Measurements from ENCODE around the gene LSAMP. TPM values are rescaled to one million over a fixed set of nuclear protein-coding genes. Genes with fewer than 3 reads are reported as not detected.
A peak's percentile ranks its signal among the peaks of the same experiment; 100 is the strongest.

Gene LSAMP
- total RNA-seq, 1 donor from 2014 or later = 24.6 TPM

DNA sequence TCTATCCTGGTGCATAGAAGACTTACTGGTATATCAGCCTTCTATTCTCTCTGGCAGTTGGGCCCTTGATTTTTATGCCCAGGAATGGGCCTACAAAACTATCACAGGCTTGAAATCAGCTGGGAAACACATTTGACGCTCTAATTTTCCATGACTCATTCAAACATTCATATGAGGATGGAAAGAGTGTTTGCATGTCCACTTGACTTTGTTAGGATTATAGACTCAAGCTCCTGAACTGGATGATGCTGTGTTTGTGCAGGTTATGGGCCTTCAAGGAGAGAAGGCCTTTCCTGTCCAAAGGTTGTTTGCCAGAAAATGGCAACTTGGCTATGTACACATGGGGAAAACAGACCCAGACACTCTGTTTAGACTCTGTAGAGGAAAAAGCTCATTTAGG is 602.1 kb downstream of the LSAMP start:
- no peaks in the 10 kb centered on the region for H3K27me3 ChIP-seq
- H3K9me3 ChIP-seq = no peaks in the 10 kb centered on the region
- no peak overlapping the region for H3K4me3 ChIP-seq
- no peaks in the 10 kb centered on the region for H3K4me1 ChIP-seq
- TF ChIP-seq, protein P1, sequence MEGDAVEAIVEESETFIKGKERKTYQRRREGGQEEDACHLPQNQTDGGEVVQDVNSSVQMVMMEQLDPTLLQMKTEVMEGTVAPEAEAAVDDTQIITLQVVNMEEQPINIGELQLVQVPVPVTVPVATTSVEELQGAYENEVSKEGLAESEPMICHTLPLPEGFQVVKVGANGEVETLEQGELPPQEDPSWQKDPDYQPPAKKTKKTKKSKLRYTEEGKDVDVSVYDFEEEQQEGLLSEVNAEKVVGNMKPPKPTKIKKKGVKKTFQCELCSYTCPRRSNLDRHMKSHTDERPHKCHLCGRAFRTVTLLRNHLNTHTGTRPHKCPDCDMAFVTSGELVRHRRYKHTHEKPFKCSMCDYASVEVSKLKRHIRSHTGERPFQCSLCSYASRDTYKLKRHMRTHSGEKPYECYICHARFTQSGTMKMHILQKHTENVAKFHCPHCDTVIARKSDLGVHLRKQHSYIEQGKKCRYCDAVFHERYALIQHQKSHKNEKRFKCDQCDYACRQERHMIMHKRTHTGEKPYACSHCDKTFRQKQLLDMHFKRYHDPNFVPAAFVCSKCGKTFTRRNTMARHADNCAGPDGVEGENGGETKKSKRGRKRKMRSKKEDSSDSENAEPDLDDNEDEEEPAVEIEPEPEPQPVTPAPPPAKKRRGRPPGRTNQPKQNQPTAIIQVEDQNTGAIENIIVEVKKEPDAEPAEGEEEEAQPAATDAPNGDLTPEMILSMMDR (IDR thresholded peaks at IDR 0.05) = no peak
- ATAC-seq (peak; percentile 83), DNase-seq (no peak)
- intact Hi-C loops (cut with DNase I) = no loop called here
- H3K27ac ChIP-seq = no peak overlapping the region
- H3K36me3 ChIP-seq = no peaks in the 10 kb centered on the region

DNA sequence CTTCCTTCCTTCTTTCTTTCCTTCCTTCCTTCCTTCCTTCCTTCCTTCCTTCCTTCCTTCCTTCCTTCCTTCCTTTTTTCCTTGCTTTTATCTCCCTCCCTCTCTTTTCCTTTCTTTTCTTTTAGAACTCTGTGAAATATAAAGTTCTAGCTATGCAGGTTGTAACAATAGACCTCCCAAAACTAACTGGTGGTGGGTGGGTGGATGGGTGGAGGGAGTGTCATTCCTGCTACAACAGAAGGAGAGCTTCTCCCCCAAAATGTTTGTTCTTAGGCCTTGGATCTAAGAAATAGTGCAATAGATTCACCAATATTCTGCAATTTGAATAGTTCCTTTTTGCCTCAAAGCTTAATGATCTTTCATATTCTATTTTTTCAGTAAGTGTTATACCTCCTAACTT is 606.0 kb downstream of the LSAMP start:
- Histone ChIP-seq H3K9me3 (no peaks in the 10 kb centered on the region), H3K27me3 (no peaks in the 10 kb centered on the region), H3K4me3 (no peak overlapping the region), H3K36me3 (no peaks in the 10 kb centered on the region), H3K27ac (no peak overlapping the region), H3K4me1 (no peaks in the 10 kb centered on the region)
- TF ChIP-seq, protein P1 (IDR thresholded peaks at IDR 0.05) = no peak
- ATAC-seq = no peak
- intact Hi-C loops (cut with DNase I) = no loop called here
- no peak for DNase-seq

DNA sequence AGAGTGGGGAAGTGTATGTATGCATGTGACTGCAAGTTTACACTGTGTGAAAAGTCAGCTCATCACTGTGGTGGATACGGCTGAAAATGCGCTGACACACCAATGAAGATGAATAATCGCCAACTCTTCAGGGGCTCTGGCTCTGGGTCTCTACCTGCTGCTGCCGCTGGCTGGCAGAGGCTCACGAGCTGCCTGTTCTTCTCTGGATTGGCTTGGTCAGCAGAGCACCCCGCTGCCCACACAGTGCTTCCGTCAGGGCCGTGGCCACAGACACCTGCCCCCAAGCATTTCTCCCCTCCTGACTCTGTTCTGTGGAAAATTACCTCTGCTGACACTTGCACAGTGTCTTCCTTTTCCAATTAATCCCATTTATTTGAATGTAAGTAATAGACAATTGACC is 606.5 kb downstream of the LSAMP start:
- Histone ChIP-seq H3K27me3 (no peaks in the 10 kb centered on the region), H3K36me3 (no peaks in the 10 kb centered on the region), H3K4me1 (no peaks in the 10 kb centered on the region), H3K9me3 (no peaks in the 10 kb centered on the region), H3K4me3 (no peak overlapping the region), H3K27ac (no peak overlapping the region)
- intact Hi-C loops (cut with DNase I) = no loop called here
- TF ChIP-seq, protein P1 (IDR thresholded peaks at IDR 0.05) = no peak
- ATAC-seq (no peak), DNase-seq (no peak)

DNA sequence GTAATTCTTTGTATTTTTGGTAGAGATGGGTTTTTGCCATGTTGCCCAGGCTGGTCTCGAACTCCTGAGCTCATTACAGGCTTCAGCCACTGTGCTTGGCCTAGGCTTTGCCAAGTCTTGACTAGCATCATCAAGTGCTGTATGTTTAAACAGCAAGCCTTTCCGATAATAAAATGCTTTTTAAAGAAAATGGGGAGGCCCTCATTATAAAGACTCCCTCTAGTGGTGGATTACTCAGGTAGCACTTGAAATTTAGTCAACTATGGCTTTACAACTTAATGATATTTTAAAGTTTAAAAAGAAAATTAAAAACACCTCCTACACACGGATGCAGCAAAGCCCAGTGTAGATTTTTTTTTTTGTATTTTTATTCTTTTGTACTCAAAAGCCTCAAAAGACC is 608.3 kb downstream of the LSAMP start:
- DNase-seq (no peak), ATAC-seq (no peak)
- Histone ChIP-seq H3K27me3 (no peaks in the 10 kb centered on the region), H3K9me3 (no peaks in the 10 kb centered on the region), H3K4me3 (no peak overlapping the region), H3K27ac (no peak overlapping the region), H3K4me1 (no peaks in the 10 kb centered on the region), H3K36me3 (no peaks in the 10 kb centered on the region)
- intact Hi-C loops (cut with DNase I) = no loop called here
- TF ChIP-seq, protein P1 (IDR thresholded peaks at IDR 0.05) = peak; percentile 58

DNA sequence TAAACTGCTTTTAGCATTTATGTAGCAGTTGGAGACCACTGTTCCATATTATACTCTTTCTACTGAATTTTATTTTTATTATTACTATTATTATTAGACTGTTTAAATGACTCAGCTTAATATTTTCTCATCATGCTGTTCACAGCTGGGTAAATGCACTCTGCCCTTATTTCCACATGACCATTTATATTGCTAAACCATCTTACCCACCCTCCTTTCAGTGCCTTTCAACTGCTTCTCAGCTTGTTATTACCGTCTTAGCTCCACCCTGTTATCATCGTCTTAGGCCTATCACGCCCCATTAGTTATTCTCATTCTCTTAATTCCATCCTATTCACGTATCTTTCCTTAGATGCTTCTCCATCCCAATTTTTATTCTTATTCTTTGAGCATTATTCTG is 609.3 kb downstream of the LSAMP start:
- Histone ChIP-seq H3K4me3 (no peak overlapping the region), H3K27me3 (no peaks in the 10 kb centered on the region), H3K27ac (no peak overlapping the region), H3K4me1 (no peaks in the 10 kb centered on the region), H3K9me3 (no peaks in the 10 kb centered on the region), H3K36me3 (no peaks in the 10 kb centered on the region)
- DNase-seq = no peak
- intact Hi-C loops (cut with DNase I) = no loop called here
- TF ChIP-seq, protein P1 (IDR thresholded peaks at IDR 0.05) = no peak
- no peak for ATAC-seq

DNA sequence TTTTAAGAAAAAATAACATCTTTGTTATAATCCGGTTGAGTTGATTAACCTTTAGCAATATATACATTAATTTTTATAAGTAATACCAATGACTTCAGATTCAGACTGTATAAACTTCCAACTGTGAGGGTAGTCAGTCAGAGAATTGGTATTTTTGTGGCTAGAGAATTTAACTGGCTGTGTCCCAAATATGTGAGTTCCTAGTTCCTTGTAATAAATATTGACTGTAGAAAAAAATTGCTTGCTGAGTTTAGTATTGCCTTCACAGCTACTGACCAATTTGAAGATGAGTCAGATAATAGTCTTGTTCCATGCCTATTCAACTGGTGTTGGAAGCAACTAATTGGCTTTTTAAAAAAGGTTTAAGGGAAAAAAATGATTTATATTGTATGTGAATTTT is 611.2 kb downstream of the LSAMP start:
- H3K4me1 ChIP-seq = no peaks in the 10 kb centered on the region
- ATAC-seq = no peak
- intact Hi-C loops (cut with DNase I) = no loop called here

More for the DNA sequence above, 611.2 kb downstream of the LSAMP start:
- Histone ChIP-seq H3K36me3 (no peaks in the 10 kb centered on the region), H3K9me3 (no peaks in the 10 kb centered on the region), H3K27ac (no peak overlapping the region), H3K4me3 (no peak overlapping the region), H3K27me3 (no peaks in the 10 kb centered on the region)
- TF ChIP-seq, protein P1 (IDR thresholded peaks at IDR 0.05) = no peak
- no peak for DNase-seq

Measured in upper lobe of right lung (tissue), 1 donor.